D721Med (cell line): ENCODE data around the gene NNAT.

Source experiments
- DNase-seq: peaks from one replicate; pipeline ENCODE4 v3.0.0; 2011; ENCODE audit warnings: low spot score; ENCODE audit not compliant: insufficient read length
- FAIRE-seq: peaks from 2 replicates; lab custom pipeline; 2011; peaks lifted over from hg19 to GRCh38; lab: Jason Lieb, UNC
- TF ChIP-seq, protein P1 (sequence below): IDR thresholded peaks from 2 replicates; pipeline ENCODE4 v1.5.1; 2012; ENCODE audit warnings: mild to moderate bottlenecking, control low read depth; ENCODE audit not compliant: insufficient read depth; ENCODE audit errors: missing control alignments

Gene NNAT

DNA sequence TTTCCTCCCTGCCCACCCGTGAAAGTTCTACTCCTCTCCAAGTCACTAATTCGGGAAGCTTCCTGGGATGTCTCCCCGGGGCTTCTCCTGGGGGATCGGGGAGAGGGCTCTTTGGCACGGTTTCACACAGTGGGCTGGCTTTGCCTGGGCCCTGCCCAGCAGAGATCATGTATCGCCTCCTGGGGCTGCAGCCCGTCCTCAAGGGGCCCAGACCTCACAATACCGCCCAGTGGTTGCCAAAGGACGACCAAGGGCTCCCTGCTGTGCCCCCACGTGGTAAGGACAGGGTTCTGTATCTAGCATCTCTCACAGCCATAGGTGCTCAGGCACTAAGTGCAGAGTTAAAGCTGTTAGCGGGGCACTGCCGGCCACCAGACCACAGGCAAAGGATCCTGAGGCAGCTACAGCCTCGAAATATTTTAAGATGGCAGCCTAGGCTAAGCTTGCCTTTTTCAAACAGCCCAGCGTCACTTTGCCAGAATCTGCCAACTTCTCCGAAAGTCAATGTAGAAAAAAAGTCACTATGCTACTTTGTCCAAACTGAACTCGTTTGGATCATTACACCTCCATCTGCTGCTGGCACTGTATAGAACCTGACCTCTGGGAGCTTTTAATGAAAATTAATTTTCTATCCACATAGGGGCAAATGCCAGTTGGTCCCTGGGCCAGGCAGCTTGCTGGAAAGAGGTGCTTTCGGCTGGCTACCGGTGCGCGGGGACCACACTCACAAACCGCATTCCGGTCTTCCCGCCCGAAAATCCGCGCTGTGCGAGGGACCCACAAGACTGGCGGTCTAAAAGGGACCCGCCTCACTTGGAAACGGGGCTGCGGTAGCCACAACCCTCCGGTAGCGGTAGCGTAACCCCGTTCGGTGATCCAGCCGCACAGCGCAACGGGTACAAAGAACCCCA is 1.3 kb upstream of the NNAT start:
- TF ChIP-seq, protein P1, sequence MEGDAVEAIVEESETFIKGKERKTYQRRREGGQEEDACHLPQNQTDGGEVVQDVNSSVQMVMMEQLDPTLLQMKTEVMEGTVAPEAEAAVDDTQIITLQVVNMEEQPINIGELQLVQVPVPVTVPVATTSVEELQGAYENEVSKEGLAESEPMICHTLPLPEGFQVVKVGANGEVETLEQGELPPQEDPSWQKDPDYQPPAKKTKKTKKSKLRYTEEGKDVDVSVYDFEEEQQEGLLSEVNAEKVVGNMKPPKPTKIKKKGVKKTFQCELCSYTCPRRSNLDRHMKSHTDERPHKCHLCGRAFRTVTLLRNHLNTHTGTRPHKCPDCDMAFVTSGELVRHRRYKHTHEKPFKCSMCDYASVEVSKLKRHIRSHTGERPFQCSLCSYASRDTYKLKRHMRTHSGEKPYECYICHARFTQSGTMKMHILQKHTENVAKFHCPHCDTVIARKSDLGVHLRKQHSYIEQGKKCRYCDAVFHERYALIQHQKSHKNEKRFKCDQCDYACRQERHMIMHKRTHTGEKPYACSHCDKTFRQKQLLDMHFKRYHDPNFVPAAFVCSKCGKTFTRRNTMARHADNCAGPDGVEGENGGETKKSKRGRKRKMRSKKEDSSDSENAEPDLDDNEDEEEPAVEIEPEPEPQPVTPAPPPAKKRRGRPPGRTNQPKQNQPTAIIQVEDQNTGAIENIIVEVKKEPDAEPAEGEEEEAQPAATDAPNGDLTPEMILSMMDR, result peak; percentile 41
- DNase-seq (no peak), FAIRE-seq (no peak)

DNA sequence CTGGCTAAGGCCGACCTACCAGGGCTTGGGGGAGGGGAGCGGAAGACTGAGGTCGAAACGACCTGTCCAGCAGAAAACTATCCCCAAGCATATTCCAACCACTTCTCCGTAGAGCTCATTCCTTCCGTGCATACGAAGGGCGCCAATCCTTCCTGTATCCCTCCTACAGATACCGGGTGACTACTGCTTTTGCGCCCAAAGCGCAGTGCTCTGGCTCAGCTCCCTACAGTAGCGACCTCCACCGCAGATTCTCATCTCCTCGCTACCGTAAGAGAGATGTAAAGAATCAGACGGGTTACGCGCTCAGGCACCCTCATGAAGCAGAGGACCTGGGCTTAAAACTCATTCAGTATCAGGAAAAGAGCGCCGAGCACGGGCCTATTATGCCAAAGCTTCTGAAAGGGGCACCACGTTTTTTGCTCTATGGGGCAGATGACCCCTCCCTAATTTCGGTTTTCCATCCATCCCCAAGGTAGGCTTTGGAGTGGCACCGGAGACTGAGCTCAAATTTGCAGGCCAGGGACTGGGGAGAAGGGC is 563 bp upstream of the NNAT start:
- FAIRE-seq (no peak), DNase-seq (no peak)
- TF ChIP-seq, protein P1, result no peak

- DNase-seq, result no peak
- TF ChIP-seq, protein P1, result no peak
- no peak for FAIRE-seq
Observed at GRCh38 chr20:37522260-37523011, 1.4 kb downstream of the NNAT start.

DNA sequence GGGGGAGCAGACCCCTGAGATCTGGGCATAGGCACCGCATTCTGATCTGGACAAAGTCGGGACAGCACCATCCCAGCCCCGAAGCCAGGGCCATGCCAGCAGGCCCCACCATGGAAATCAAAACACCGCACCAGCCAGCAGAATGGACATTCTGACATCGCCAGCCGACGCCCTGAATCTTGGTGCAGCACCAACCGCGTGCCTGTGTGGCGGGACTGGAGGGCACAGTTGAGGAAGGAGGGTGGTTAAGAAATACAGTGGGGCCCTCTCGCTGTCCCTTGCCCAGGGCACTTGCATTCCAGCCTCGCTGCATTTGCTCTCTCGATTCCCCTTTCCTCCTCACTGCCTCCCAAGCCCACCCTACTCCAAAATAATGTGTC is 2.0 kb downstream of the NNAT start:
- no peak for FAIRE-seq
- TF ChIP-seq, protein P1, result no peak
- DNase-seq, result no peak

DNA sequence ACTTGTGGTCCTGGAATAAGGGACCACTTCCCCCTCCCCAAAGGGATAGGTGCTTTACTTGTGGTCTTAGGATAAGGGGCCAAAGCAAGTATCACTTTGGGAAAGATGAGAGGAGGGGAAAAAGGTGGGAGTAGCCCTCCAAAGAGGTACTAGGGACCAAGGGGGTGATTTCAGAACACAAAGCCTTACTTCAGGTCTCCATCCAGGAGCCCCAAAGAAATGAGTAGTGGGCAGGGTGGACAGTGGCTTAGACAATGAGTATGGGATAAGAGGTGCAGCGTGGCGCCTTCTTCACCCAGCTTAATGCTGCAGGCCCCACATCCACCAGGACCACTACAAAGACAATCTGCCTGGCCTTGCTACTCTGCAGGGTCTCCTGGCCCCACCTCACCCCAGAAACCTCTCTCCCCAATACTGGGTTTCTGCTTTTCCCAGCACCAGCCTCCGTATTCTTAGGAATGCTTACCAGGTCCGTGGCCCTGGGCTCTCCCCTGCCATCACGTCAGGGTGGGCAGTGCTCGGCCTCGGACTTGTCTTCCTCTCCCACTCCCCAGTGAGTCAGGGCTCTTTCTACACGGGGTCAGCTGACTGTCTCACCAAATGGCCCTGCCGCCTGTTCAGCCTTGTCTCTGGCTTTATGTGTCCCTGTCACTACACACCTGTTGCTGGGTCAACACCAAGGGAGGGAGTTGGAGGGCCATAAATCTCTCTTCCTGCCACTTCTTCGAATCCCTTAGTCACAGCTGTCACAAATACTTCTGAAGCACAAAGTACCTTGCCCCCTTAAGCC is 3.1 kb downstream of the NNAT start:
- DNase-seq (no peak), FAIRE-seq (no peak)
- TF ChIP-seq, protein P1, result no peak

DNA sequence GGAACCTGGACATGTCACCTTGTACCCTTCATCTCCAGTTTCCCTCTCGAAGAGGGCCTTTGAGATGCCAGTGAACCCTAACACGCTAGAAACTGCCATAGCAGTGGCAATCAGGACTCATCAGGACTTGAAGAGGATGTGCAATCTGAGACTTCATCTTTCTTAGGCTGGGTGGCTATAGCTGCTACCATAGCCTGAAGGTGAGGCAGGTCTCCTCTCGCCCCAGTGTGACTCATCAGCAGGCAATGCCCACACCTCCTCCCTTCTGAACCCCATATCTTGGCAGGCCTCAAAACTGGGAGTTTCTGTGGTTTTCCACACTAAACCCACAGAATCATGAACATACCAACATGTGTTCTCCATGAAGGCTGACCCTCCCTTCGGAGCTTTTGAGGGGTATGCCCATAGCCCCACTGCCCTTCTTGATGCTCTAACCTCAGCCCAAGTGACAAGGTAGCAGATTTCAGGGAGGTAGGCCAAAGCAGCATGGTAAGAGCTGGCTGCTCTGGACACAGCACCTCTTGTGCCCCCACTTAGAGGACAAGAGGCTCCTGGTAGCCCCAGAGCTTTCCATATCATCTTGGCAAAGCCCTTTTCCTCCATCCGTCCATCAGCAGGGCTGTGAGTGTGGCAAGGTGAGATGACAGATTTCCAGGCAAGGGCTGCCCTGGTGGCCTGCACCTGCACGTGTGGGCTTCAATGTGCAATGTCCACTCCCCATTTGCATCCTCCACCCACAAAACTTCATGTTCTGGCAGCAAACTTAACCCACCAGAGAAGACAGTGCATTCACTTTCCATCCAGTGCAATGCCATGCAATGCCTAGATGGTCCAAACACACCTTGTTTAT is 4.0 kb downstream of the NNAT start:
- no peak for FAIRE-seq
- TF ChIP-seq, protein P1, result no peak
- DNase-seq, result no peak
